ENCODE measurements around the gene CLOCK. TPM values are rescaled to one million over a fixed set of nuclear protein-coding genes. Genes with fewer than 3 reads are reported as not detected.
A peak's percentile ranks its signal among the peaks of the same experiment; 100 is the strongest.

Gene CLOCK
- total and polyA plus RNA-seq, 9 of the 15 experiments (the other 6 are each of a cell fraction or from before 2014, with no cell fraction given) = 3.7 to 14.4 (median 9.4) TPM

- TF ChIP-seq RBM25 (IDR thresholded peaks at IDR 0.05; ENCODE audit: low read depth, low read length, severe bottlenecking) (peak; percentile 42), ASH1L (IDR thresholded peaks at IDR 0.05; ENCODE audit: borderline replicate concordance, low read depth, partially characterized antibody) (peak; percentile 61)
These were observed 5.3 kb upstream of the CLOCK start (continued) for GRCh38 chr4:55551964-55552363.

GRCh38 chr4:55549888-55550287 lies 3.2 kb upstream of the CLOCK start:
- ATAC-seq (no peak), DNase-seq (ENCODE audit: extremely low read depth in 1 of 4, low spot score in 3 of 4) (no peak), FAIRE-seq (peak; percentile 11)
- Histone ChIP-seq H2AFZ (ENCODE audit: low read depth, low read length) (no peak overlapping the region), H4K20me1 (replicated peaks; ENCODE audit: control insufficient read depth, insufficient read depth, low read length) (no peaks in the 10 kb centered on the region), H3K9me3 (replicated peaks; ENCODE audit: control insufficient read depth, insufficient read depth, low read depth, low read length) (no peaks in the 10 kb centered on the region), H3K79me2 (ENCODE audit: control insufficient read depth, insufficient read depth, low read length) (peaks cover 11% of the 10 kb centered on the region), H3K27me3 (ENCODE audit: control insufficient read depth in 2 of 2, insufficient read depth in 2 of 2, low read length in 2 of 2) (no peaks in the 10 kb centered on the region), H3K27ac (ENCODE audit: extremely low read depth, low read depth, low read length) (no peak overlapping the region), H3K4me3 (no peak overlapping the region), H3K9ac (ENCODE audit: insufficient read depth in 1 of 2, low read depth in 2 of 2, low read length in 2 of 2) (no peak overlapping the region), H3K9me1 (ENCODE audit: control insufficient read depth, insufficient read depth, low read length) (no peaks in the 10 kb centered on the region), H3K36me3 (ENCODE audit: control insufficient read depth, insufficient read depth, low read length) (no peaks in the 10 kb centered on the region), H3K4me1 (replicated peaks in 1 of 2; ENCODE audit: control insufficient read depth in 2 of 2, insufficient read depth in 2 of 2, low read length in 2 of 2) (peaks cover 9 to 12% of the 10 kb centered on the region in 2 experiments; a peak in 4 of 5 replicates), H3K4me2 (ENCODE audit: insufficient read depth, low read length) (no peak overlapping the region)
- CTCF ChIA-PET (ENCODE audit: low intra/inter-chr PET ratio) = no interaction called here
- in situ Hi-C loops (cut with MboI) = loop anchor here (10.0 kb wide), 1 partner anchor 205 kb away; the partner anchor contains the start of gene SRD5A3
- POLR2A ChIA-PET = no interaction called here
- intact Hi-C loops (cut with micrococcal nuclease) = loop anchor here (5.0 to 10.0 kb wide), 5 partner anchors 87 to 365 kb away; partner anchors contain the start of genes NMU and SRD5A3
- BruUV-seq (replicated peaks) = no TSS peak
- WGBS (ENCODE audit: insufficient coverage, low coverage, missing lambda C conversion rate) = 2% methylated on average over 2 of the region's 2 CpGs
- TF ChIP-seq MEIS2 (IDR thresholded peaks at IDR 0.05; ENCODE audit: partially characterized antibody) = peak; percentile 30
- no peak for TF ChIP-seq RBM39 (optimal IDR thresholded peaks at IDR 0.05; ENCODE audit: low read depth, low read length)
- TF ChIP-seq MAFK (IDR thresholded peaks at IDR 0.05; ENCODE audit: low read length) = no peak
- no peak for TF ChIP-seq PRPF4 (IDR thresholded peaks at IDR 0.05; ENCODE audit: insufficient read depth, low read depth, low read length, poor library complexity, severe bottlenecking)
- TF ChIP-seq KDM1A (IDR thresholded peaks at IDR 0.05) = peak; percentile 16 to 52; a peak in 3 of 4 replicates
- TF ChIP-seq PRDM10 (IDR thresholded peaks at IDR 0.05; ENCODE audit: partially characterized antibody) = no peak
- TF ChIP-seq CBFA2T3 (IDR thresholded peaks at IDR 0.05) = peak; percentile 33; the same call in 1 of the 2 replicates
- peak; percentile 10; the same call in 1 of the 2 replicates for TF ChIP-seq TCF3 (CRISPR knock-in tag; IDR thresholded peaks at IDR 0.05)
- no peak for TF ChIP-seq CC2D1A (IDR thresholded peaks at IDR 0.05)
- TF ChIP-seq CBFB (CRISPR knock-in tag; IDR thresholded peaks at IDR 0.05) = no peak
- no peak for TF ChIP-seq ZBTB1 (CRISPR knock-in tag; IDR thresholded peaks at IDR 0.05; ENCODE audit: borderline replicate concordance, low read depth)
- TF ChIP-seq EP400 (IDR thresholded peaks at IDR 0.05) = peak; percentile 13; the same call in 1 of the 2 replicates
- no peak for TF ChIP-seq COPS2 (conservative IDR thresholded peaks at IDR 0.05)
- TF ChIP-seq ZNF57 (CRISPR knock-in tag; IDR thresholded peaks at IDR 0.05) = no peak
- peak; percentile 33; the same call in 1 of the 2 replicates for TF ChIP-seq DPF2 (IDR thresholded peaks at IDR 0.05)
- TF ChIP-seq OTX1 (CRISPR knock-in tag; IDR thresholded peaks at IDR 0.05) = no peak

All from K562 (cell line).